ENCODE measurements around the gene RPS26.

DNA sequence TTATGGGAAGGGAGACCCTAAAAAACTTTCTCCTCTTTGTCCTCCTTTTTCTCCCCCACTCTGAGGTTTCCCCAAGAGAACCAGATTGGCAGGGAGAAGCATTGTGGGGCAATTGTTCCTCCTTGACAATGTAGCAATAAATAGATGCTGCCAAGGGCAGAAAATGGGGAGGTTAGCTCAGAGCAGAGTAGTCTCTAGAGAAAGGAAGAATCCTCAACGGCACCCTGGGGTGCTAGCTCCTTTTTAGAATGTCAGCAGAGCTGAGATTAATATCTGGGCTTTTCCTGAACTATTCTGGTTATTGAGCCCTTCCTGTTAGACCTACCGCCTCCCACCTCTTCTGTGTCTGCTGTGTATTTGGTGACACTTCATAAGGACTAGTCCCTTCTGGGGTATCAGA, 4.6 kb upstream of the RPS26 start:
- TF ChIP-seq CTCF (IDR thresholded peaks at IDR 0.05), result no peak
- TF ChIP-seq POLR2AphosphoS5 (IDR thresholded peaks at IDR 0.05), result no peak
- no peak for TF ChIP-seq POLR2A (IDR thresholded peaks at IDR 0.05; ENCODE audit: low read depth)

Data from esophagus muscularis mucosa (tissue), 3 donors.